Measurements from ENCODE around the gene ALOX15B.

The ALOX15B gene

DNA sequence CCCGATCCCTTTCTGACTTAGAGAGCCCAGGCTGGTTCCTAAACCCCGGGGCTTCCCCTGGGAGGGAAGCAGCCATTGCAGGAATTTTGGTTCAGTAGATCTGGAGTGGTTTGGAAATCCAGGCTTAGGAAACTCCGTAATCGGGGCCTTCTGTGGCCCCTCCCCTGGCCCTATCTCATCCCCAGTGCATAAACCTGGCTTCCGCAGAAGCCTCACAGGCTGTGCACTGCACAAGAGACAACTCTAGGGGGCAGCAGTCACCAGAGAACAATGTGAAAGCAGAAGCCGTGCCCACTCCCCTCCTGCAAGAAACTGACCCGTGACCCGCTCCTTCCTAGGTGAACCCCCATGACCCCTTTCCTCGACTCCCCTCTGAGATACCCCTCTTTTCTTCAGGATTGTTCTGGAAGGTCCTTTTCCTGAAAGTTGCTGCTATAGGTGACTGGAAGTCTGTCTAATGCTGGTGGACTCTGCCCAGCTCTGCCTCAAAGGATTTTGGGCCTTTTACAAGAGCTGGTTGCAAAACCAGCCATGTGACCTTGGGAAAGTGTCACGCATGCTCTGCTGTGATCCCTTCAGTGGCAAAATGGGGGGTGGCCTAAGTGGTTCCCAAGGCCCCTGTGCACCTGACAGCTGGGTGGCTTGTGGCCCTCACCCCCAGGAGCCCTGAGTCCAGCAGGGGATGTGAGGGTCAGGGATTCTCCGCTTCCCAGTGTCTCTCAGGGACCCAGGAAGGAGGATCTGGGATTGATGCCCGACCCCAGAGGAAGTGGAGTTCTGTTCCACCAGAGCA lies 22.0 kb upstream of the ALOX15B start:
- H3K9ac ChIP-seq (ENCODE audit: low read length): no peak overlapping the region
- no peaks in the 10 kb centered on the region for H3K9me3 ChIP-seq (ENCODE audit: insufficient read depth, low read length)
- no peaks in the 10 kb centered on the region for H3K36me3 ChIP-seq (ENCODE audit: low read length)
- no peak overlapping the region for H2AFZ ChIP-seq (ENCODE audit: low read depth, low read length, severe bottlenecking)
- H3F3A ChIP-seq (ENCODE audit: insufficient read depth): no peaks in the 10 kb centered on the region
- H3K9me2 ChIP-seq (replicated peaks; ENCODE audit: insufficient read depth, low read length): no peaks in the 10 kb centered on the region
- H4K20me1 ChIP-seq (ENCODE audit: low read depth, low read length): no peaks in the 10 kb centered on the region
- no peak overlapping the region for H3K4me3 ChIP-seq (ENCODE audit: insufficient read depth, low read length, poor library complexity, severe bottlenecking)
- H3K79me2 ChIP-seq (ENCODE audit: insufficient read depth, low read length): no peaks in the 10 kb centered on the region
- H3K27ac ChIP-seq (ENCODE audit: low read depth, low read length): no peak overlapping the region
- TF ChIP-seq, protein P1, sequence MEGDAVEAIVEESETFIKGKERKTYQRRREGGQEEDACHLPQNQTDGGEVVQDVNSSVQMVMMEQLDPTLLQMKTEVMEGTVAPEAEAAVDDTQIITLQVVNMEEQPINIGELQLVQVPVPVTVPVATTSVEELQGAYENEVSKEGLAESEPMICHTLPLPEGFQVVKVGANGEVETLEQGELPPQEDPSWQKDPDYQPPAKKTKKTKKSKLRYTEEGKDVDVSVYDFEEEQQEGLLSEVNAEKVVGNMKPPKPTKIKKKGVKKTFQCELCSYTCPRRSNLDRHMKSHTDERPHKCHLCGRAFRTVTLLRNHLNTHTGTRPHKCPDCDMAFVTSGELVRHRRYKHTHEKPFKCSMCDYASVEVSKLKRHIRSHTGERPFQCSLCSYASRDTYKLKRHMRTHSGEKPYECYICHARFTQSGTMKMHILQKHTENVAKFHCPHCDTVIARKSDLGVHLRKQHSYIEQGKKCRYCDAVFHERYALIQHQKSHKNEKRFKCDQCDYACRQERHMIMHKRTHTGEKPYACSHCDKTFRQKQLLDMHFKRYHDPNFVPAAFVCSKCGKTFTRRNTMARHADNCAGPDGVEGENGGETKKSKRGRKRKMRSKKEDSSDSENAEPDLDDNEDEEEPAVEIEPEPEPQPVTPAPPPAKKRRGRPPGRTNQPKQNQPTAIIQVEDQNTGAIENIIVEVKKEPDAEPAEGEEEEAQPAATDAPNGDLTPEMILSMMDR (IDR thresholded peaks at IDR 0.05; ENCODE audit: insufficient read depth, low read length, poor library complexity, severe bottlenecking): peak; percentile 19
- no peak for TF ChIP-seq EZH2phosphoT487 (conservative IDR thresholded peaks at IDR 0.05; ENCODE audit: low read length)
- H3K4me2 ChIP-seq (ENCODE audit: low read depth, low read length, poor library complexity, severe bottlenecking): no peak overlapping the region
- H3K27me3 ChIP-seq (ENCODE audit: low read length): no peaks in the 10 kb centered on the region; the same call in 1 of the 2 replicates

DNA sequence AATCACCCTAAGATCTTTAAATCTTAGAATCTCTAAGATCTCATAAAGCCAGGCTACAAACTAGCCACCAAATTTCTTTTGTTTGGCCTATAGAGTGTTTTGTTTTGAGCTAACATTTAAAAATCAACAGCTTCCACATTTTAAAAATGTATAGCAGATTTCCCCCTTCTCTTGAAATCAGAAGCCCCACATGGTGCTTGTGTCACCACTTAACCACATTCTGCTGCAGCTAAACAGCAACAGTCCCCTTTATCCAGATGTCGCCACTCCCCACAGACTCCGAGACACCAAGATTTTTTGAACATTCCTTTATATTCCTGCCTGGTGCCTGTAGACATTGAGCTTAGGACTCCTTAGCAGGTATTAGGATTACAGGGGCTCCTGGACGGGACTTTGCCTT lies 20.4 kb upstream of the ALOX15B start:
- Histone ChIP-seq H3K9ac (ENCODE audit: low read length) (no peak overlapping the region), H3K27ac (ENCODE audit: low read depth, low read length) (no peak overlapping the region), H3K27me3 (ENCODE audit: low read length) (no peaks in the 10 kb centered on the region; the same call in 1 of the 2 replicates), H3K9me3 (ENCODE audit: insufficient read depth, low read length) (no peaks in the 10 kb centered on the region), H2AFZ (ENCODE audit: low read depth, low read length, severe bottlenecking) (no peak overlapping the region), H3K9me2 (replicated peaks; ENCODE audit: insufficient read depth, low read length) (no peaks in the 10 kb centered on the region), H3K36me3 (ENCODE audit: low read length) (no peaks in the 10 kb centered on the region), H3K79me2 (ENCODE audit: insufficient read depth, low read length) (no peaks in the 10 kb centered on the region), H3K4me2 (ENCODE audit: low read depth, low read length, poor library complexity, severe bottlenecking) (no peak overlapping the region), H3K4me3 (ENCODE audit: insufficient read depth, low read length, poor library complexity, severe bottlenecking) (no peak overlapping the region), H3F3A (ENCODE audit: insufficient read depth) (no peaks in the 10 kb centered on the region), H4K20me1 (ENCODE audit: low read depth, low read length) (no peaks in the 10 kb centered on the region)
- no peak for TF ChIP-seq EZH2phosphoT487 (conservative IDR thresholded peaks at IDR 0.05; ENCODE audit: low read length)
- TF ChIP-seq, protein P1 (IDR thresholded peaks at IDR 0.05; ENCODE audit: insufficient read depth, low read length, poor library complexity, severe bottlenecking): no peak

DNA sequence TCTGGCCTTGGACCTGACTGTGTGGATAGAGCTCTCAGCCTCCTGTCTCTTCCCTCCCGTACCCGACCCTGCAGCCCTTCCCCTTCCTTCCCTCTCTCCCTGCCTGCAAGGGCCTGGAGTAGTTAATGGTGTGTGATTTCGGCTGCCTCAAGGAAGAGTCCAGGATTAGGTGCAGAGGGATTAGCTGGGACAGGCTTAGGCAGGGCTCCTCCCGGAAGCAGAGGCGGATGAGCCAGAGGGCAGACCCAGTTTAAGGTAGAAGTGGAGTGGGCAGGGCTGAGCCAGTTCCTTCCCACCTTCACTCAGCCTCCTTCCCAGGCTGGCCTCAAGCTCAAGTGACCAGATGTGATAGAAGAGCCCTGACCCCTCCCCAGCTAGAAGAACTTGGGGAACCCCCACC lies 19.7 kb upstream of the ALOX15B start:
- H3K36me3 ChIP-seq (ENCODE audit: low read length): no peaks in the 10 kb centered on the region
- H3K9me3 ChIP-seq (ENCODE audit: insufficient read depth, low read length): no peaks in the 10 kb centered on the region
- no peaks in the 10 kb centered on the region for H3K9me2 ChIP-seq (replicated peaks; ENCODE audit: insufficient read depth, low read length)
- no peaks in the 10 kb centered on the region for H4K20me1 ChIP-seq (ENCODE audit: low read depth, low read length)
- no peak overlapping the region for H3K9ac ChIP-seq (ENCODE audit: low read length)
- no peak overlapping the region for H3K27ac ChIP-seq (ENCODE audit: low read depth, low read length)
- no peak overlapping the region for H3K4me3 ChIP-seq (ENCODE audit: insufficient read depth, low read length, poor library complexity, severe bottlenecking)
- TF ChIP-seq, protein P1 (IDR thresholded peaks at IDR 0.05; ENCODE audit: insufficient read depth, low read length, poor library complexity, severe bottlenecking): no peak
- TF ChIP-seq EZH2phosphoT487 (conservative IDR thresholded peaks at IDR 0.05; ENCODE audit: low read length): no peak
- no peaks in the 10 kb centered on the region for H3K79me2 ChIP-seq (ENCODE audit: insufficient read depth, low read length)
- no peak overlapping the region for H3K4me2 ChIP-seq (ENCODE audit: low read depth, low read length, poor library complexity, severe bottlenecking)
- no peaks in the 10 kb centered on the region for H3F3A ChIP-seq (ENCODE audit: insufficient read depth)
- H2AFZ ChIP-seq (ENCODE audit: low read depth, low read length, severe bottlenecking): no peak overlapping the region
- no peaks in the 10 kb centered on the region; the same call in 1 of the 2 replicates for H3K27me3 ChIP-seq (ENCODE audit: low read length)
